Activated naive CD4-positive, alpha-beta T cell treated with anti-CD3 and anti-CD28 coated beads, Interleukin-2, amount 10 ng/mL, durations not matched to agents 5 hours and 36 hours (primary cell): Measurements from ENCODE around the gene CSH2. TPM values are rescaled to one million over a fixed set of nuclear protein-coding genes. Genes with fewer than 3 reads are reported as not detected.

Experiments
- total RNA-seq, 2 experiments: library from RNA; stranded (reverse); gene quantifications; one replicate each; pipeline ENCODE4 v1.2.3, GENCODE V29; 2021

The CSH2 gene
- total RNA-seq, result not detected

DNA sequence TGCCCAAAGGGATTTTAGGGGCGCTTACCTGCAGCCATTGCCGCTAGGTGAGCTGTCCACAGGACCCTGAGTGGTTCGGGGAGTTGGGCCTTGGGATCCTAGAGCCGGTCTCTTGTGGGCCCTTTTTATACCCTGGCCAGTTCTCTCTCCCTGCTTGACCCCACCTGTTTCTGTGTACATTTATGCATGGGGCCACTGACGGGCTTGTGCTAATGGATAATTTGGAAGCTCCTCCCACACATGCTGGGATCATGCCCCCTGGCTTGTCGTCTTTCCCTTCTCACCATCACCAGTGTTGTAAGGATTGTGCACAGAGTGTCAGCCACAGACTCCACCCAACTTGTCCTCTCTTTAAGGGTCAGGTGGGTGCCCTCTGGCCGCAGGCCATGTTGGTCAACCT lies at the start of gene CSH2:
CSH2 (minus strand) TSS at position 101 of the 400 bp plus-strand sequence; CDS start at position 38, 63 bp downstream.

DNA sequence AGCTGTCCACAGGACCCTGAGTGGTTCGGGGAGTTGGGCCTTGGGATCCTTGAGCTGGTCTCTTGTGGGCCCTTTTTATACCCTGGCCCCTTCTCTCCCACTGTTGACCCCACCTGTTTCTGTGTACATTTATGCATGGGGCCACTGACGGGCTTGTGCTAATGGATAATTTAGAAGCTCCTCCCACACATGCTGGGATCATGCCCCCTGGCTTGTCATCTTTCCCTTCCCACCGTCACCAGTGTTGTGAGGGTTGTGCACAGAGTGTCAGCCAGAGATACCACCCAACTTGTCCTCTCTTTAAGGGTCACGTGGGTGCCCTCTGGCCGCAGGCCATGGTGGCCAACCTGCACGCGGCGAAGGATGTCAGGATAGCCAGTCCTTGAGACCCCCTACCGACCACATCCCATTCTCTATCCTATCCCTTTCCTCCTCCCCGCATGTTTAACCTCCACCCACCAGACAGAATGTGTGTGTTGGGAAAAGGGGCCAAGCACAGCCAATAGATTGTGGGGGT lies 45.4 kb upstream of the CSH2 start, which contains the start of gene GH1:
GH1 (minus strand) TSS at position 51 of the 517 bp plus-strand sequence. CDS start 63 bp downstream, outside the sequence.

DNA sequence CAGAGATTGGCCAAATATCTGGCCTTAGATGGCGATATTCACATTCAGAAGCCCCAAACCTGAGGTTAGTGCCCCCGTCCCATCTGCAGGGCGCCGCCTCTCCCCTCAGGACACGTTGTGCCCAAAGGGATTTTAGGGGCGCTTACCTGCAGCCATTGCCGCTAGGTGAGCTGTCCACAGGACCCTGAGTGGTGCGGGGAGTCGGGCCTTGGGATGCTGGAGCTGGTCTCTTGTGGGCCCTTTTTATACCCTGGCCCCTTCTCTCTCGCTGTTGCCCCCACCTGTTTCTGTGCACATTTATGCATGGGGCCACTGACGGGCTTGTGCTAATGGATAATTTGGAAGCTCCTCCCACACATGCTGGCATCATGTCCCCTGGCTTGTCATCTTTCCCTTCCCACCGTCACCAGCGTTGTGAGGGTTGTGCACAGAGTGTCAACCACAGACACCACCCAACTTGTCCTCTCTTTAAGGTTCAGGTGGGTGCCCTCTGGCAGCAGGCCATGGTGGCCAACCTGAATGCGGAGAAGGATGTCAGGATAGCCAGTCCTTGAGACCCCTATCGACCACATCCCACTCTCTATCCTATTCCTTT lies 37.7 kb upstream of the CSH2 start, which contains the start of gene CSHL1:
CSHL1 (minus strand) TSS at position 218 of the 595 bp plus-strand sequence; CDS start at position 156, 62 bp downstream.

DNA sequence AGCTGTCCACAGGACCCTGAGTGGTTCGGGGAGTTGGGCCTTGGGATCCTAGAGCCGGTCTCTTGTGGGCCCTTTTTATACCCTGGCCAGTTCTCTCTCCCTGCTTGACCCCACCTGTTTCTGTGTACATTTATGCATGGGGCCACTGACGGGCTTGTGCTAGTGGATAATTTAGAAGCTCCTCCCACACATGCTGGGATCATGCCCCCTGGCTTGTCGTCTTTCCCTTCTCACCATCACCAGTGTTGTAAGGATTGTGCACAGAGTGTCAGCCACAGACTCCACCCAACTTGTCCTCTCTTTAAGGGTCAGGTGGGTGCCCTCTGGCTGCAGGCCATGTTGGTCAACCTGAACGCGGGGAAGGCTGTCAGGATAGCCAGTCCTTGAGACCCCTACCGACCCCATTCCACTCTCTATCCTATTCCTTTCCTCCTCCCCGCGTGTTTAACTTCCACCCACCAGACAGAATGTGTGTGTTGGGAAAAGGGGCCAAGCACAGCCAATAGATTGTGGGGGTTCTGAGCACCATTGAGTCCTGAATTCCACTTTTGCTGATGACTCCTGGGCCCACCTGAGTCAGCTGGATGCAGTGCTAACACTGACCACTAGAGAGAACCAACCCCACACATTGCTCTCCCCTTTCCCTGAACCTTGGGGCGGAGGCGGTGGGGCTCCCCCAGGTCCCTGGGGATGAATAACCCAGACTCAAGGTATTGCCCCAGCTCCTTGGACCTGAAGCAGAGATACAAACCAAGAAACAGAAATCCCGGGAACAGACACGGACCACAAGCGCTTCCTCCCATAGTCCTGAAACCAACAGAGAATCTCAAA lies 23.3 kb upstream of the CSH2 start, which contains the start of gene CSH1:
CSH1 (minus strand) TSS at position 51 of the 831 bp plus-strand sequence. CDS start 63 bp downstream, outside the sequence.

DNA sequence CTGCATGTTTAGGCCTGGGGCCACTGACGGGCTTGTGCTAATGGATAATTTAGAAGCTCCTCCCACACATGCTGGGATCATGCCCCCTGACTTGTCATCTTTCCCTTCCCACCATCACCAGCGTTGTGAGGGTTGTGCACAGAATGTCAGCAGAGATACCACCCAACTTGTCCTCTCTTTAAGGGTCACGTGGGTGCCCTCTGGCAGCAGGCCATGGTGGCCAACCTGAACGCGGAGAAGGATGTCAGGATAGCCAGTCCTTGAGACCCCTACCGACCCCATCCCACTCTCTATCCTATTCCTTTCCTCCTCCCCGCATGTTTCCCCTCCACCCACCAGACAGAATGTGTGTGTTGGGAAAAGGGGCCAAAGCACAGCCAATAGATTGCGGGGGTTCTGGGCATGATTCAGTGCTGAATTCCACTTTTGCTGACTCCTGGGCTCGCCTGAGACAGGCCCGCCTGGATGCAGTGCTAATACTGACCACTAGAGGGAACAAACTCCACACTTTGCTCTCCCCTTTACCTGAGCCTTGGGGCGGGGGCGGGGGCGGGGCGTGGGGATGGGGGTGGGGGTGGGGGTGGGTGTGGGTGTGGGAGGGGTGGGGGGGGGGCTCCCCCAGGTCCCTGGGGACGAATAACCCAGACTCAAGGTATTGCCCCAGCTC lies 8.6 kb upstream of the CSH2 start, which contains the start of gene GH2:
GH2 (minus strand) TSS at position 10 of the 667 bp plus-strand sequence. CDS start 143 bp downstream, outside the sequence.

DNA sequence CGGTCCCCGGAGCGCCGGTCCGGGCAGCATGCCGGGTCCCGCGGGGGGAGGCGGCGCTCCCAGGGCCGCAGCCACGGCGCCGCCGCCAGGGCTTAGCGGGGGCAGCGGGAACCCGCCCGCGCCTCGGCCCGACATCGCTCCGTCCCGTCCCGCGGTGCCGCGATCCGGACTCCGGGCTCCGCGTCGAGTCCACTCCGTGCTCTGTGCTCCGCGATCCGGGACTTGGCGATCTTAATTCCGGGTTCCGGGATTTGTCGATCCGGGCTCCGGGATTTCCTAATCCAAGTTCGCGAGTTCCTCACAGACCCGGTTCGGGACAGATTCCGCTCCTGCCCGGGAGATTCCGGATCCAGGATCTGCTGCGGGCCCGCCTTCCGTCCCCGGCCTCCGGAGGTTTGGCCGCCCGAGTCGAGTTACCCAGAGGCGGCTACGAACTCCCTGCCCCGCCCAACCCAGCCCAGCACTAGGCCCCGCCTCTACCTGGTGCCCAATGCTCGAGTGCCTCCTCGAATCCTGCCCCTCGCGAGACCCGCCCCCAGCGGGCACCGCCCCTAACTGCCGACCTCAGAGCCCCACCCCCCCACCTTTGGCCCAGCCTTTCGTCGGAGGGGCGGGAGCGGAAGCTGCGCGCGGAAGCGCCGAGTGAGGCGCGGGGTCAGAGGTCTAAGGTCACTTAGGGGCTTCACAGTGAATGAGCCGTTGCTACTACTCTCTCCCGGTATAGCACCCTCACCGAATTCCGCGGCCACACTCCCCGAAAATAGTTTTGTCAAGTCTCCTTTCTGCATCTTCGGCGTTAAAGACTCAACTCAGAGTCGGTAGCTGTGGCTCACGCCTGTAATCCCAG lies 30.7 kb downstream of the CSH2 start, which contains the start of gene SMARCD2:
SMARCD2 (minus strand) TSS at position 146 of the 847 bp plus-strand sequence; CDS start at position 135, 11 bp downstream.

DNA sequence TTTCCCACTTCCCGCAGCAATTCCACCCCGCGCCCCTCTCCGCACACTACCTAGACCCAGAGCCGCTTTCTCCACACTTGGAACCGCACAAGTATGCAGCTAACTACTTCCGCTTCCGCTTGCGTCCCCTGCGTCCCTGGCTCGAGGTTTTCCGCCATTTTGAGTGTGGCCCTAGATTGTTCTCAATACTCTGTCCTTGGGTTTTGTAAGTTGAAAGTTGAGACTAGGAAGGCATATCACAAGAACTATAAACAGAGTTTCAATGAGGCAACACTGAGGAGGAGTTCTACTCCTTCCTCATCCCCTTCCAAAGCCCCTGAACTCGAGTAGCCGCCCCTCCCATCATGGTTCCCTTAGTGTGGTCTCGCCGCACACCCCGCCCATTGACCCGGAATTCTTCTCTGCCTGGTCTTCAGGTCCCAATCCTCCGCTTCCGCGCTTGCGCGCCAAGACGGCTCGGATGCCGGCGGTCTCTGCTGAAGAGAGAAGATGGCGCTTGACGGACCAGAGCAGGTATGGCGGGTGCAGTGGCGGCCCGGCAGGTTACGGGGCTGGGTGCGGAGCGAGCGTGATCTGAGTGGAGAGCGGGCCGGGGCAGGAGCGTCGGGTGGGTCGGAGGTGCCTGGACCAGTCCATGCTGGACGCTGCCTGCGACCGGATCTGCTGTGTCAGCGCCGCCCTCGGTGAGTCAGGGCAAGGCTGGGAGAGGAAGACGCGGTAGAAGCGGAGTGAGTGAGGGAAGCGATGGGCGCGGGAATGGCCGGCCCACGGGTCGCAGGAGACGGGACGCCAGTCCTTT lies 46.3 kb downstream of the CSH2 start, which contains the start of the genes FTSJ3 and PSMC5:
FTSJ3 (minus strand) TSS at position 662 of the 799 bp plus-strand sequence. CDS start 761 bp downstream, outside the sequence.
PSMC5 (plus strand) TSS at position 430 of the 799 bp plus-strand sequence; CDS start at position 490, 60 bp downstream.

Other genes with a start within 250 kb of the CSH2 start
- 100 to 1,000 TPM; 522 to 536 TPM for gene LIMD2, start 173.6 kb downstream of the CSH2 start, total RNA-seq
- 10 to 100 TPM; 40.0 to 42.5 TPM for gene STRADA, start 131.9 kb downstream of the CSH2 start, total RNA-seq
- gene CCDC47, start 100.1 kb downstream of the CSH2 start, total RNA-seq, result 10 to 100 TPM; 46.0 to 47.9 TPM
- gene DDX42, start 99.5 kb downstream of the CSH2 start, total RNA-seq, result 100 to 1,000 TPM; 122 to 123 TPM
- gene PSMC5, start 46.2 kb downstream of the CSH2 start, total RNA-seq, result 100 to 1,000 TPM; 131 to 137 TPM
- gene FTSJ3, start 46.0 kb downstream of the CSH2 start, total RNA-seq, result 10 to 100 TPM; 42.1 to 44.5 TPM
- gene SMARCD2, start 31.0 kb downstream of the CSH2 start, total RNA-seq, result 100 to 1,000 TPM; 127 to 128 TPM
- gene GH2, start 8.3 kb upstream of the CSH2 start, total RNA-seq, result not detected
- not detected for gene CSH1, start 22.9 kb upstream of the CSH2 start, total RNA-seq
- not detected for gene CSHL1, start 37.6 kb upstream of the CSH2 start, total RNA-seq
- not detected for gene GH1, start 45.2 kb upstream of the CSH2 start, total RNA-seq
- 10 to 100 TPM; 37.2 to 38.2 TPM for gene CD79B, start 58.7 kb upstream of the CSH2 start, total RNA-seq
- under 1 TPM in 1 of 2 experiments, not detected in 1; 0.08 TPM for gene SCN4A, start 99.2 kb upstream of the CSH2 start, total RNA-seq
- 1 to 10 TPM; 1.5 to 2.0 TPM for gene PRR29, start 124.7 kb upstream of the CSH2 start, total RNA-seq
- gene ICAM2, start 147.0 kb upstream of the CSH2 start, total RNA-seq, result 100 to 1,000 TPM; 124 to 133 TPM